ENCODE results near the gene SPNS2. TPM values are rescaled to one million over a fixed set of nuclear protein-coding genes. Genes with fewer than 3 reads are reported as not detected.

The SPNS2 gene
- total RNA-seq, 2 donors from 2014 or later = 13.7 to 17.4 TPM

DNA sequence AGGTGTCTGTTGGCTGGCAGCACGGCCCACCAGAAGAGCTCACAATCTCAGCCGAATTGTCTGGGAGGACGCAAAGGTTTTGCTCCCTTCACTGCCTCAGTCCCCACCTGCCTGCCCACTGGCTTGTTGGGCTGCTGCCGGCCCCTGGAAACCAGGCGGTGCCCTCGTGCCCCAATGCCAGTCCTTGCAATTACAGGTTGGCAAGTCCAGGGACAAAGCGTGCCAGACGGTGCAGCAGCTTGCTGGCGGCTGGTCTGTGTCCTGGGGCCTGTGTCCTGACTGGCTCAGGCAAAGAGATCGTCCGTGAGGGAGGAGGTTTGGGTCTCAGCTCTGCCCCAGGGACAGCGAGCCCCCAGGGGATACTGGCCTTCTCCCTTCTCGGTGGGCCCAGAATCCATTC, 24.6 kb upstream of the SPNS2 start:
- TF ChIP-seq, protein P1, sequence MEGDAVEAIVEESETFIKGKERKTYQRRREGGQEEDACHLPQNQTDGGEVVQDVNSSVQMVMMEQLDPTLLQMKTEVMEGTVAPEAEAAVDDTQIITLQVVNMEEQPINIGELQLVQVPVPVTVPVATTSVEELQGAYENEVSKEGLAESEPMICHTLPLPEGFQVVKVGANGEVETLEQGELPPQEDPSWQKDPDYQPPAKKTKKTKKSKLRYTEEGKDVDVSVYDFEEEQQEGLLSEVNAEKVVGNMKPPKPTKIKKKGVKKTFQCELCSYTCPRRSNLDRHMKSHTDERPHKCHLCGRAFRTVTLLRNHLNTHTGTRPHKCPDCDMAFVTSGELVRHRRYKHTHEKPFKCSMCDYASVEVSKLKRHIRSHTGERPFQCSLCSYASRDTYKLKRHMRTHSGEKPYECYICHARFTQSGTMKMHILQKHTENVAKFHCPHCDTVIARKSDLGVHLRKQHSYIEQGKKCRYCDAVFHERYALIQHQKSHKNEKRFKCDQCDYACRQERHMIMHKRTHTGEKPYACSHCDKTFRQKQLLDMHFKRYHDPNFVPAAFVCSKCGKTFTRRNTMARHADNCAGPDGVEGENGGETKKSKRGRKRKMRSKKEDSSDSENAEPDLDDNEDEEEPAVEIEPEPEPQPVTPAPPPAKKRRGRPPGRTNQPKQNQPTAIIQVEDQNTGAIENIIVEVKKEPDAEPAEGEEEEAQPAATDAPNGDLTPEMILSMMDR (IDR thresholded peaks at IDR 0.05) = no peak
- Histone ChIP-seq H3K4me3 (no peak overlapping the region), H3K27me3 (no peaks in the 10 kb centered on the region), H3K36me3 (no peaks in the 10 kb centered on the region), H3K4me1 (peaks cover 17% of the 10 kb centered on the region), H3K9ac (ENCODE audit: low read depth in 2 of 2, low read length in 2 of 2) (no peak overlapping the region), H3K27ac (no peak overlapping the region), H3K9me3 (no peaks in the 10 kb centered on the region)
- DNase-seq = no peak
- intact Hi-C loops (cut with DNase I) = no loop called here

DNA sequence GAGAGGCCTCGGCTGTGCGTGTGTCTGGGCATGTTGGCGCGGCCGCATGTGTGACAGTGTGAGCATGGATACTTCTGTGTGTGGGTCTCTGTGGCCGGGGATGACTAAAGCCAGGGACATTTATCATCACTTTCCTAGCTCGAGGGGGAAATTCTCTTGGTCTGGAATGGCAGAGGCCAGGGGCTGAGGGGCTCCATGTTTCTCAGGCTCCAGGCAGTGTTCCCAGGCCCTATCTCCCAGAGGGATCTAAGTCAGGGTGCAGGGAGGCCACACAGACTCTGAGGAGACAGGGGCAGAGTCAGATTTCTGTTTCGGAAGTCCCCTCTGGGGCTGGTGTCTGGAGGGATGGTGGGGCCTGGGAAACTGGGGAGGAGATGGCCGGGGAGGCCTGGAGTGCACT, 23.7 kb upstream of the SPNS2 start:
- H3K9me3 ChIP-seq = no peaks in the 10 kb centered on the region
- H3K9ac ChIP-seq (ENCODE audit: low read depth in 2 of 2, low read length in 2 of 2) = no peak overlapping the region
- no peak overlapping the region for H3K27ac ChIP-seq
- peaks cover 22% of the 10 kb centered on the region for H3K4me1 ChIP-seq
- intact Hi-C loops (cut with DNase I) = no loop called here
- DNase-seq = no peak
- H3K27me3 ChIP-seq = no peaks in the 10 kb centered on the region
- TF ChIP-seq, protein P1 (IDR thresholded peaks at IDR 0.05) = no peak
- no peak overlapping the region for H3K4me3 ChIP-seq
- H3K36me3 ChIP-seq = no peaks in the 10 kb centered on the region

GRCh38 chr17:4475463-4475862, 23.2 kb upstream of the SPNS2 start:
- intact Hi-C loops (cut with DNase I) = no loop called here
- H3K36me3 ChIP-seq = no peaks in the 10 kb centered on the region
- H3K9ac ChIP-seq (ENCODE audit: low read depth in 2 of 2, low read length in 2 of 2) = peak overlapping the region in 1 of 2 donors; percentile 49
- no peak overlapping the region for H3K4me3 ChIP-seq
- H3K27me3 ChIP-seq = no peaks in the 10 kb centered on the region
- TF ChIP-seq, protein P1 (IDR thresholded peaks at IDR 0.05) = no peak
- H3K4me1 ChIP-seq = peaks cover 25% of the 10 kb centered on the region
- H3K9me3 ChIP-seq = no peaks in the 10 kb centered on the region
- H3K27ac ChIP-seq = no peak overlapping the region
- no peak for DNase-seq

DNA sequence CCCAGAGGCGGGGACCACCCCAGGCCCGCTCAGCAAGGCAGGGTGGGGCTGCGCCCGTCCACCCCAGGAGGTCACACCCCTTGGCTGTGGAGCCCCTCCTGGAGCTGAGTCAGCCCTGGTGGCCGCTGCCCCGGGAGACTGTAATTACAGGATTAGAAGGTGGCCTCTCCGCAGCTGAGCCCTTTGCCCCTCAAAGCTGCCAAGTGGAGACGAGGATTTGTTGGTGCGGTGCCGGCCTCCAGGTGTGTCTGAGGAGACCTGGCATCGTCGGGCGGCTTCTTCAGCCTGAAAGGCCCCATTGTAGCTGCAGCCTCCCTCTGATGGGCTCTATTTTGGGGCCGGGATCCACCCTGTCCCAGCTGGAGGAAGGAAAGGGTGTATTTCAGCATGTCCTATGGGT, 22.7 kb upstream of the SPNS2 start:
- H3K27ac ChIP-seq = peak overlapping the region; percentile 29

GRCh38 chr17:4476511-4477070, 22.1 kb upstream of the SPNS2 start:
- Histone ChIP-seq H3K27me3 (no peaks in the 10 kb centered on the region), H3K4me1 (peaks cover 32% of the 10 kb centered on the region), H3K4me3 (no peak overlapping the region), H3K27ac (peak overlapping the region; percentile 29), H3K9ac (ENCODE audit: low read depth in 2 of 2, low read length in 2 of 2) (peak overlapping the region in 1 of 2 donors; percentile 74), H3K36me3 (no peaks in the 10 kb centered on the region), H3K9me3 (no peaks in the 10 kb centered on the region)
- DNase-seq = peak; percentile 74
- intact Hi-C loops (cut with DNase I) = no loop called here
- TF ChIP-seq, protein P1 (IDR thresholded peaks at IDR 0.05) = no peak

More for the DNA sequence above, 22.7 kb upstream of the SPNS2 start:
- no peaks in the 10 kb centered on the region for H3K36me3 ChIP-seq
- no peak overlapping the region for H3K4me3 ChIP-seq
- peaks cover 31% of the 10 kb centered on the region for H3K4me1 ChIP-seq
- DNase-seq = peak; percentile 56
- H3K27me3 ChIP-seq = no peaks in the 10 kb centered on the region
- no peaks in the 10 kb centered on the region for H3K9me3 ChIP-seq
- H3K9ac ChIP-seq (ENCODE audit: low read depth in 2 of 2, low read length in 2 of 2) = peak overlapping the region in 1 of 2 donors; percentile 74
- TF ChIP-seq, protein P1 (IDR thresholded peaks at IDR 0.05) = no peak
- intact Hi-C loops (cut with DNase I) = no loop called here

All from colonic mucosa (tissue), 4 donors.